ENCODE results near the gene ERBB3.

ERBB3 gene

GRCh38 chr12:56119361-56119796 is 39.4 kb downstream of the ERBB3 start (continued):
- TF ChIP-seq ZNF416 (tag by site-specific recombination; IDR thresholded peaks at IDR 0.05) = no peak
- no peak for TF ChIP-seq ZNF274 (IDR thresholded peaks at IDR 0.05; ENCODE audit: low read length)
- no peak for TF ChIP-seq ZNF274 (tag by site-specific recombination; IDR thresholded peaks at IDR 0.05; ENCODE audit: borderline replicate concordance)
- no peak for TF ChIP-seq ZNF561 (tag by site-specific recombination; IDR thresholded peaks at IDR 0.05; ENCODE audit: borderline replicate concordance)
- TF ChIP-seq, protein P1, sequence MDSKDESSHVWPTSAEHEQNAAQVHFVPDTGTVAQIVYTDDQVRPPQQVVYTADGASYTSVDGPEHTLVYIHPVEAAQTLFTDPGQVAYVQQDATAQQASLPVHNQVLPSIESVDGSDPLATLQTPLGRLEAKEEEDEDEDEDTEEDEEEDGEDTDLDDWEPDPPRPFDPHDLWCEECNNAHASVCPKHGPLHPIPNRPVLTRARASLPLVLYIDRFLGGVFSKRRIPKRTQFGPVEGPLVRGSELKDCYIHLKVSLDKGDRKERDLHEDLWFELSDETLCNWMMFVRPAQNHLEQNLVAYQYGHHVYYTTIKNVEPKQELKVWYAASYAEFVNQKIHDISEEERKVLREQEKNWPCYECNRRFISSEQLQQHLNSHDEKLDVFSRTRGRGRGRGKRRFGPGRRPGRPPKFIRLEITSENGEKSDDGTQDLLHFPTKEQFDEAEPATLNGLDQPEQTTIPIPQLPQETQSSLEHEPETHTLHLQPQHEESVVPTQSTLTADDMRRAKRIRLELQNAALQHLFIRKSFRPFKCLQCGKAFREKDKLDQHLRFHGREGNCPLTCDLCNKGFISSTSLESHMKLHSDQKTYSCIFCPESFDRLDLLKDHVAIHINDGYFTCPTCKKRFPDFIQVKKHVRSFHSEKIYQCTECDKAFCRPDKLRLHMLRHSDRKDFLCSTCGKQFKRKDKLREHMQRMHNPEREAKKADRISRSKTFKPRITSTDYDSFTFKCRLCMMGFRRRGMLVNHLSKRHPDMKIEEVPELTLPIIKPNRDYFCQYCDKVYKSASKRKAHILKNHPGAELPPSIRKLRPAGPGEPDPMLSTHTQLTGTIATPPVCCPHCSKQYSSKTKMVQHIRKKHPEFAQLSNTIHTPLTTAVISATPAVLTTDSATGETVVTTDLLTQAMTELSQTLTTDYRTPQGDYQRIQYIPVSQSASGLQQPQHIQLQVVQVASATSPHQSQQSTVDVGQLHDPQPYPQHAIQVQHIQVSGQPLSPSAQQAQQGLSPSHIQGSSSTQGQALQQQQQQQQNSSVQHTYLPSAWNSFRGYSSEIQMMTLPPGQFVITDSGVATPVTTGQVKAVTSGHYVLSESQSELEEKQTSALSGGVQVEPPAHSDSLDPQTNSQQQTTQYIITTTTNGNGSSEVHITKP (tag by site-specific recombination; IDR thresholded peaks at IDR 0.05) = peak; percentile 86
- no peak for TF ChIP-seq ZNF169 (tag by site-specific recombination; IDR thresholded peaks at IDR 0.05)
- TF ChIP-seq ZNF280D (tag by site-specific recombination; IDR thresholded peaks at IDR 0.05) = no peak
- TF ChIP-seq ZNF639 (tag by site-specific recombination; IDR thresholded peaks at IDR 0.05) = 0 out of 2 replicates have a peak, but pooled peaks have one; percentile 46
- no peak; the same call in 1 of the 2 replicates for TF ChIP-seq SP3 (tag by site-specific recombination; IDR thresholded peaks at IDR 0.05)
- no peak for TF ChIP-seq HOXC10 (CRISPR knock-in tag; IDR thresholded peaks at IDR 0.05)
- no peak for TF ChIP-seq ZNF830 (tag by site-specific recombination; IDR thresholded peaks at IDR 0.05; ENCODE audit: low read depth)
- TF ChIP-seq, protein P2, sequence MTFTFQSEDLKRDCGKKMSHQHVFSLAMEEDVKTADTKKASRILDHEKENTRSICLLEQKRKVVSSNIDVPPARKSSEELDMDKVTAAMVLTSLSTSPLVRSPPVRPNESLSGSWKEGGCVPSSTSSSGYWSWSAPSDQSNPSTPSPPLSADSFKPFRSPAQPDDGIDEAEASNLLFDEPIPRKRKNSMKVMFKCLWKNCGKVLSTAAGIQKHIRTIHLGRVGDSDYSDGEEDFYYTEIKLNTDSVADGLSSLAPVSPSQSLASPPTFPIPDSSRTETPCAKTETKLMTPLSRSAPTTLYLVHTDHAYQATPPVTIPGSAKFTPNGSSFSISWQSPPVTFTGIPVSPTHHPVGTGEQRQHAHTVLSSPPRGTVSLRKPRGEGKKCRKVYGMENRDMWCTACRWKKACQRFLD (tag by site-specific recombination; IDR thresholded peaks at IDR 0.05) = no peak
- no peak for TF ChIP-seq ZNF768 (tag by site-specific recombination; IDR thresholded peaks at IDR 0.05)
- TF ChIP-seq ZNF10 (tag by site-specific recombination; IDR thresholded peaks at IDR 0.05) = no peak
- no peak for TF ChIP-seq ZNF621 (tag by site-specific recombination; IDR thresholded peaks at IDR 0.05)
- no peak for TF ChIP-seq ZNF701 (tag by site-specific recombination; IDR thresholded peaks at IDR 0.05)
- no peak for TF ChIP-seq ZSCAN23 (tag by site-specific recombination; IDR thresholded peaks at IDR 0.05)
- peak; percentile 72 for TF ChIP-seq ZXDB (tag by site-specific recombination; IDR thresholded peaks at IDR 0.05)
- TF ChIP-seq ZNF513 (tag by site-specific recombination; IDR thresholded peaks at IDR 0.05) = no peak
- no peak for TF ChIP-seq ZNF114 (tag by site-specific recombination; IDR thresholded peaks at IDR 0.05)
- peak; percentile 91 for TF ChIP-seq PATZ1 (tag by site-specific recombination; IDR thresholded peaks at IDR 0.05)
- no peak for TF ChIP-seq ZBTB8A (tag by site-specific recombination; IDR thresholded peaks at IDR 0.05)
- no peak for TF ChIP-seq RBAK (tag by site-specific recombination; IDR thresholded peaks at IDR 0.05)
- TF ChIP-seq, protein P3, sequence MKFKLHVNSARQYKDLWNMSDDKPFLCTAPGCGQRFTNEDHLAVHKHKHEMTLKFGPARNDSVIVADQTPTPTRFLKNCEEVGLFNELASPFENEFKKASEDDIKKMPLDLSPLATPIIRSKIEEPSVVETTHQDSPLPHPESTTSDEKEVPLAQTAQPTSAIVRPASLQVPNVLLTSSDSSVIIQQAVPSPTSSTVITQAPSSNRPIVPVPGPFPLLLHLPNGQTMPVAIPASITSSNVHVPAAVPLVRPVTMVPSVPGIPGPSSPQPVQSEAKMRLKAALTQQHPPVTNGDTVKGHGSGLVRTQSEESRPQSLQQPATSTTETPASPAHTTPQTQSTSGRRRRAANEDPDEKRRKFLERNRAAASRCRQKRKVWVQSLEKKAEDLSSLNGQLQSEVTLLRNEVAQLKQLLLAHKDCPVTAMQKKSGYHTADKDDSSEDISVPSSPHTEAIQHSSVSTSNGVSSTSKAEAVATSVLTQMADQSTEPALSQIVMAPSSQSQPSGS (tag by site-specific recombination; IDR thresholded peaks at IDR 0.05; ENCODE audit: low read depth) = no peak

Data from HEK293 (cell line).